GM23248 (cell line): Measurements from ENCODE around the gene FOXD4L3. TPM values are rescaled to one million over a fixed set of nuclear protein-coding genes. Genes with fewer than 3 reads are reported as not detected.
"Not testable (repeated sequence)": the region's sequence is repeated elsewhere in the genome, so short reads cannot be mapped to it uniquely, and the experiment has no call there.

Source experiments
- DNase-seq: peaks from one replicate; pipeline ENCODE4 v3.0.0-alpha.2; 2015
- H2AFZ ChIP-seq: fragments of 200-600 bp; sonication (generic); 2 replicates; pipeline ENCODE4 v1.6.1; 2016; ENCODE audit warnings: antibody characterized with exemption
- H3F3A ChIP-seq: fragments of 200-600 bp; sonication (generic); 2 replicates; pipeline ENCODE4 v1.6.1; 2016; ENCODE audit warnings: mild to moderate bottlenecking, antibody characterized with exemption, mixed run types; ENCODE audit not compliant: insufficient read depth
- H3K27ac ChIP-seq: fragments of 200-600 bp; sonication (generic); 2 replicates; pipeline ENCODE4 v1.5.1; 2016; ENCODE audit warnings: mild to moderate bottlenecking
- H3K27me3 ChIP-seq: fragments of 200-600 bp; sonication (generic); replicated peaks from 2 replicates; pipeline ENCODE4 v1.6.1; 2016; ENCODE audit warnings: mild to moderate bottlenecking; ENCODE audit not compliant: insufficient read depth
- H3K36me3 ChIP-seq: fragments of 200-600 bp; sonication (generic); 2 replicates; pipeline ENCODE4 v1.6.1; 2016; ENCODE audit warnings: low read depth, mild to moderate bottlenecking
- H3K4me1 ChIP-seq: fragments of 200-600 bp; sonication (generic); 2 replicates; pipeline ENCODE4 v1.6.1; 2016; ENCODE audit warnings: mild to moderate bottlenecking; ENCODE audit not compliant: insufficient read depth
- H3K4me2 ChIP-seq: fragments of 200-600 bp; sonication (generic); one replicate; pipeline ENCODE4 v1.6.1; 2016; ENCODE audit warnings: mild to moderate bottlenecking; ENCODE audit not compliant: unreplicated experiment
- H3K4me3 ChIP-seq: fragments of 200-600 bp; sonication (generic); 2 replicates; pipeline ENCODE4 v1.5.1; 2016; ENCODE audit warnings: mild to moderate bottlenecking
- H3K79me2 ChIP-seq: fragments of 200-600 bp; sonication (generic); 2 replicates; pipeline ENCODE4 v1.6.1; 2016; ENCODE audit warnings: mild to moderate bottlenecking; ENCODE audit not compliant: insufficient read depth
- H3K9ac ChIP-seq: fragments of 200-600 bp; sonication (generic); 2 replicates; pipeline ENCODE4 v1.6.1; 2016; ENCODE audit warnings: mild to moderate bottlenecking
- H3K9me2 ChIP-seq: fragments of 200-600 bp; sonication (generic); 2 replicates; pipeline ENCODE4 v1.6.1; 2016; ENCODE audit warnings: mixed run types, mild to moderate bottlenecking, moderate library complexity; ENCODE audit not compliant: insufficient read depth
- H3K9me3 ChIP-seq: fragments of 200-600 bp; sonication (generic); one replicate; pipeline ENCODE4 v1.6.1; 2017; ENCODE audit warnings: low read depth
- H4K20me1 ChIP-seq: fragments of 200-600 bp; sonication (generic); 2 replicates; pipeline ENCODE4 v1.6.0; 2016; ENCODE audit not compliant: insufficient read depth
- WGBS, 2 experiments: methylation state at CpG; one replicate each; pipeline ENCODE4 v1.1.6; 2015 to 2017; ENCODE audit warnings: low lambda C conversion rate in 2 of 2, low coverage in 1 of 2; ENCODE audit errors: missing lambda C conversion rate in 2 of 2; 5-methylcytosine and 5-hydroxymethylcytosine counted together
- in situ Hi-C: fragments of 300-500 bp; cut with MboI; formaldehyde crosslinking; loops from 2 replicates; pipeline ENCODE4 v1.15.0; 2020
- polyA plus RNA-seq: library from polyadenylated mRNA; unstranded; fragments of >200 nt; fragmentation: Nextera tagmentation; extraction: Ambion mirVana; gene quantifications from 2 replicates; pipeline ENCODE4 v1.2.1, GENCODE V29; 2016
- total RNA-seq: library from RNA; depleted of rRNA; stranded (reverse); fragments of >200 nt; shearing (Covaris generic); gene quantifications from 2 replicates; pipeline ENCODE4 v1.2.3, GENCODE V29; 2014; rRNA removed

Gene FOXD4L3
- total and polyA plus RNA-seq, 2 experiments from 2014 or later, result not detected

DNA sequence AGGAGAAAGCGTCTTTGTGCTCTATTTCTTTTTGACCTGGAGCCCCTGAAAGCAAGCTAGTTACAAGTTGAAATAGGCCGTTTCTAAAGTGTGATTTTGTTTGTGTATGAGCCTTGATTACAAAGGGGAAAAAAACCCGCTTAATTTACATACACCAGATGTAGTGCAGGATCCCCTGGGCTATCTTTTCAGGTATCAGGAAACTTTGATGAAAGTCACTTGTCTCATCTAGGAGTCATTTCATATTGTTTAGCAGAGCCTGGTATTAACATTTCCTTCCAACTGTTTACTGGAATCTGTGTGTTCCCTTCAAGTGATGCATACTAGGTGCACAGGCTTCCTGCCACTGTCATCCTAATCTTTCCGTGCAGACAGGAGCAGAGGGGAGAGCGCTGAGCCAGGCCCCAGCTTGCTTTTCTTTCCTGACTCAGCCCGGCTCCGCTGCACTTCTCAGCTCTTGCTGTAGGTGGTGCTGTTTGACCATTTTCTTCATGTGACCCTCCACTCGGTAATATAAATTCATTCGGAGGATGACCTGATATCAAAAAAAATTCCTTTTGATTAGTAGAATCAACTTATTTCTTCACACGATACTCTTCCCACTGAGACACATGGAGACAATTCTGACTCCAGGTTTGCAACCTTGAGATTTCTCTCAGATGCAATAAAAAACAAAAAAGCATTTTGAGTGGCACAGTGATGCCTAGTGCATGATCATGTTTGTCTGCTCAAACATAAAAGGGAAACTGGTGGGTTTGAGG lies 39.8 kb downstream of the FOXD4L3 start:
- H3K27ac ChIP-seq, H3K9me3 ChIP-seq, H3K36me3 ChIP-seq, H3K9me2 ChIP-seq, H3K4me2 ChIP-seq, H3F3A ChIP-seq, H3K9ac ChIP-seq, H2AFZ ChIP-seq, H3K4me1 ChIP-seq, DNase-seq, H3K27me3 ChIP-seq, H3K79me2 ChIP-seq, in situ Hi-C loops, H4K20me1 ChIP-seq, H3K4me3 ChIP-seq: not testable (repeated sequence)
- 14 to 17% methylated on average over 6 to 7 of the region's 10 CpGs for WGBS, 2 experiments

DNA sequence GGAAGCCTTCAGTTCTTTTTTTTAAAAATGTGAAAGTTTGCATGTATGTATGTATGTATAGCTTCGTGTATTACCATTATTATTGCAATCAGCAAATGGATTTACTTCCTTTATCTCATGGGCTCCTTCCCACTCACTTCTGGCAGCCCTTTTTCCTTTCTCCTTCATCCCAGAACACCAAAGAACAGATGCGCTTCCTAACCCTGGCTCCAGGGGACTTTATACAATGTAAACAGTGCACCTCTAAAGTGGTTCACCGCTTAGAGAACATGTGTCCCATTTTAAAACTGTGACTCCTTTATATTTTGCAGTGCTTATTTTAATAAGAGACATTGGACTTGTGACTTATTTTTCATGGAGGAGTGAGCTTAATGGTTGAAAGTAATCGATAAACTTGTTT lies 40.6 kb downstream of the FOXD4L3 start:
- H3F3A ChIP-seq, H3K4me1 ChIP-seq, H3K9ac ChIP-seq, H3K27ac ChIP-seq, H3K36me3 ChIP-seq, in situ Hi-C loops, H3K79me2 ChIP-seq, H3K4me2 ChIP-seq, H3K9me3 ChIP-seq, H4K20me1 ChIP-seq, H2AFZ ChIP-seq, DNase-seq, H3K27me3 ChIP-seq, H3K9me2 ChIP-seq, H3K4me3 ChIP-seq: not testable (repeated sequence)
- WGBS, 2 experiments, result 49 to 54% methylated on average over 3 to 4 of the region's 4 CpGs

DNA sequence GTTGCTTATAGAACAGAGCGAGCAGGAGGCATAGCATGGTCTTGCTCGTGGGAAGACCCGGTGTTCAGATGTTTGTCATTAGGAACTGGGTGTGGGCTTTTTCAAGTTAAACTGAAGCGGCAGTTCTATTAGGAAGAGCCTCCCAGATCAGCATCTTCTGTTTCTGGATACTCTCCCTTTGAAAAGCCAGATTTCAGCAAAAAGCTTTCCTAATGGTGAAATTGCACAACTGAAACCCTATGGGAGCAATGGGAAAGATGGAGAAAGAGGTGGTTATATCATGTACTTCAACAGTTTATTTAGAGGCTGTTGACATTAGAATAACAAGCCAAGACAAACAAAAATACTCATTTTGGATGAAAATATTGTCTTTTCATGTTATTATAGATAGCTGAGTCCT lies 41.3 kb downstream of the FOXD4L3 start:
- H3K4me3 ChIP-seq, H3K79me2 ChIP-seq, H3K9ac ChIP-seq, H3K9me2 ChIP-seq, H4K20me1 ChIP-seq, H3K27ac ChIP-seq, DNase-seq, H3K4me1 ChIP-seq, in situ Hi-C loops, H3F3A ChIP-seq, H2AFZ ChIP-seq, H3K4me2 ChIP-seq, H3K36me3 ChIP-seq, H3K9me3 ChIP-seq, H3K27me3 ChIP-seq: not testable (repeated sequence)
- 5 to 6% methylated on average over 4 of the region's 4 CpGs for WGBS, 2 experiments

DNA sequence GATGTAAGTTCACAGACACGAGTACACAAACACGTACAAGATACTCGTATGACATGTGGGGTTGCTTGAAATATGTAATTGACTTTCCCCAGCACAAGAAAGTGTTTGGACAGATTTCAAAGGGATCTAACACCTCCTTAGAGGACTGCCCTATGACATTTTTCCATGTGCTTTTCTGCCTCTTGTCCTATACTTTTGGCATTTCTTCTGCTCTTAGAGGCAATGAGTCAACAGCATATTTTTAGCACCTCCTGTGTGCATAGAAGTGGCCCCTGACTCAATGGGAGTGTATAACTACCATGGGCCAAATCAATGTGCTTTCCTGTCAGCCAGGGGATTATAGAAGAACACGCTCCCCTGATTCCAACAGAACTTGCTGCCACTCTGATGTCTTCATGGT lies 49.0 kb downstream of the FOXD4L3 start:
- not testable (repeated sequence) for H3K4me2 ChIP-seq, H3K27me3 ChIP-seq, H3K9me2 ChIP-seq, H3K4me3 ChIP-seq, H3K27ac ChIP-seq, H3K36me3 ChIP-seq, H3K4me1 ChIP-seq, H3K79me2 ChIP-seq, H3K9me3 ChIP-seq, H3F3A ChIP-seq, H2AFZ ChIP-seq, DNase-seq, H3K9ac ChIP-seq, H4K20me1 ChIP-seq
- WGBS, 2 experiments, result 62 to 65% methylated on average over 4 of the region's 4 CpGs
- in situ Hi-C loops, result loop anchor here (25.0 kb wide), 1 partner anchor 161 kb away; no protein-coding TSS in a partner anchor

Other genes with a start within 250 kb of the FOXD4L3 start
- 11.4 and 12.8 TPM in 2 replicates for gene ZNG1C, start 60.9 kb upstream of the FOXD4L3 start, total RNA-seq
- gene ZNG1C, start 60.9 kb upstream of the FOXD4L3 start, polyA plus RNA-seq, result 20.2 and 22.7 TPM in 2 replicates
- 0.11 TPM in 1 of 2 replicates, not detected in the other for gene PGM5, start 53.7 kb downstream of the FOXD4L3 start, total RNA-seq
- 0.46 TPM in 1 of 2 replicates, not detected in the other for gene PGM5, start 53.7 kb downstream of the FOXD4L3 start, polyA plus RNA-seq
- not detected in 2 replicates for gene TMEM252, start 238.0 kb downstream of the FOXD4L3 start, total RNA-seq
- not detected in 2 replicates for gene TMEM252, start 238.0 kb downstream of the FOXD4L3 start, polyA plus RNA-seq